GM12891 (cell line): Measurements from ENCODE around the gene RAMP3.

Source experiments
- PAX5 ChIP-seq: IDR thresholded peaks from 2 replicates; pipeline ENCODE4 v1.6.1; 2011; ENCODE audit warnings: low read length, moderate library complexity, mild to moderate bottlenecking; ENCODE audit not compliant: insufficient read depth, severe bottlenecking
- POLR2A ChIP-seq: IDR thresholded peaks from 2 replicates; pipeline ENCODE4 v1.6.1; 2011; ENCODE audit warnings: low read depth, low read length, control low read depth
- POLR2AphosphoS5 ChIP-seq: IDR thresholded peaks from 2 replicates; pipeline ENCODE4 v1.6.1; 2011; ENCODE audit warnings: low read depth, low read length, control low read depth
- POU2F2 ChIP-seq: IDR thresholded peaks from 2 replicates; pipeline ENCODE4 v1.6.1; 2011; ENCODE audit warnings: low read depth, mild to moderate bottlenecking, control low read depth, low read length, moderate library complexity
- SPI1 ChIP-seq: IDR thresholded peaks from 2 replicates; pipeline ENCODE4 v1.6.1; 2011; ENCODE audit warnings: low read depth, low read length, control low read depth
- TAF1 ChIP-seq: IDR thresholded peaks from 2 replicates; pipeline ENCODE4 v1.6.1; 2011; ENCODE audit warnings: low read depth, low read length, control low read depth

- TF ChIP-seq POLR2AphosphoS5 (no peak), TAF1 (no peak), POLR2A (no peak), SPI1 (no peak), POU2F2 (no peak), PAX5 (no peak)
These were observed 67.2 kb downstream of the RAMP3 start for GRCh38 chr7:45224832-45225231.
